ENCODE measurements around the gene RITA1. TPM values are rescaled to one million over a fixed set of nuclear protein-coding genes. Genes with fewer than 3 reads are reported as not detected.

Gene RITA1
- total and polyA plus RNA-seq, 10 of the 15 experiments (the other 5 are each of a cell fraction or from before 2014, with no cell fraction given), result 2.3 to 39.9 (median 24.8) TPM

GRCh38 chr12:113185180-113186032 is at the start of gene RITA1, which contains the start of gene DDX54 (continued):
- TF ChIP-seq CHD4 (IDR thresholded peaks at IDR 0.05) (no peak), DPF2 (IDR thresholded peaks at IDR 0.05) (peak; percentile 89; the same call in 1 of the 2 replicates), RUNX3 (IDR thresholded peaks at IDR 0.05; ENCODE audit: low read length) (peak; percentile 61), ETV6 (conservative IDR thresholded peaks at IDR 0.05 in 1 of 2, IDR thresholded peaks at IDR 0.05 in 1 of 2; ENCODE audit: borderline replicate concordance in 1 of 2, low read depth in 1 of 2) (no peak), ATF2 (IDR thresholded peaks at IDR 0.05; ENCODE audit: low read length) (no peak), IKZF1 (conservative IDR thresholded peaks at IDR 0.05) (peak; percentile 68; the same call in 1 of the 2 replicates), NR2F1 (conservative IDR thresholded peaks at IDR 0.05) (peak; percentile 55; the same call in 1 of the 2 replicates), EZH2 (IDR thresholded peaks at IDR 0.05; ENCODE audit: borderline replicate concordance, control insufficient read depth, low read depth, low read length) (no peak), NR2C1 (IDR thresholded peaks at IDR 0.05) (no peak), BCL11A (IDR thresholded peaks at IDR 0.05; ENCODE audit: low read depth, low read length) (no peak), SKIL (IDR thresholded peaks at IDR 0.05; ENCODE audit: low read depth, poor library complexity, severe bottlenecking) (peak; percentile 29), RB1 (IDR thresholded peaks at IDR 0.05; ENCODE audit: borderline replicate concordance) (0 out of 2 replicates have a peak, but pooled peaks have one; percentile 62), NFIC (IDR thresholded peaks at IDR 0.05; ENCODE audit: low read depth, low read length) (0 out of 2 replicates have a peak, but pooled peaks have one; percentile 45), ATF3 (IDR thresholded peaks at IDR 0.05; ENCODE audit: borderline replicate concordance, extremely low read depth, low read depth, low read length) (peak; percentile 80; the same call in 1 of the 2 replicates), SMARCA5 (IDR thresholded peaks at IDR 0.05) (no peak; the same call in 1 of the 2 replicates), USF2 (IDR thresholded peaks at IDR 0.05; ENCODE audit: borderline replicate concordance, low read depth, low read length) (peak; percentile 93), ZNF24 (IDR thresholded peaks at IDR 0.05) (no peak), MLLT1 (IDR thresholded peaks at IDR 0.05) (0 out of 2 replicates have a peak, but pooled peaks have one; percentile 64)
- TF ChIP-seq, protein P1, sequence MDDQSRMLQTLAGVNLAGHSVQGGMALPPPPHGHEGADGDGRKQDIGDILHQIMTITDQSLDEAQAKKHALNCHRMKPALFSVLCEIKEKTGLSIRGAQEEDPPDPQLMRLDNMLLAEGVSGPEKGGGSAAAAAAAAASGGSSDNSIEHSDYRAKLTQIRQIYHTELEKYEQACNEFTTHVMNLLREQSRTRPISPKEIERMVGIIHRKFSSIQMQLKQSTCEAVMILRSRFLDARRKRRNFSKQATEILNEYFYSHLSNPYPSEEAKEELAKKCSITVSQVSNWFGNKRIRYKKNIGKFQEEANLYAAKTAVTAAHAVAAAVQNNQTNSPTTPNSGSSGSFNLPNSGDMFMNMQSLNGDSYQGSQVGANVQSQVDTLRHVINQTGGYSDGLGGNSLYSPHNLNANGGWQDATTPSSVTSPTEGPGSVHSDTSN (IDR thresholded peaks at IDR 0.05; ENCODE audit: insufficient replicate concordance, low read depth, low read length), result no peak
